Measurements from ENCODE around the gene TIMM50.

GRCh38 chr19:39496063-39496462 is 15.4 kb downstream of the TIMM50 start:
- TF ChIP-seq CTCF (IDR thresholded peaks at IDR 0.05; ENCODE audit: insufficient read depth, low read length, poor library complexity, severe bottlenecking) = no peak
- TF ChIP-seq EZH2phosphoT487 (conservative IDR thresholded peaks at IDR 0.05; ENCODE audit: low read length) = no peak

Data from SU-DHL-6 (cell line).